ENCODE data around the gene MAPK9. TPM values are rescaled to one million over a fixed set of nuclear protein-coding genes. Genes with fewer than 3 reads are reported as not detected.
A peak's percentile ranks its signal among the peaks of the same experiment; 100 is the strongest.

The MAPK9 gene
- total RNA-seq, 1 experiment from 2014 or later: 65.4 TPM

GRCh38 chr5:180204276-180204819, 87.5 kb downstream of the MAPK9 start:
- CTCF ChIA-PET: no interaction called here
- intact Hi-C loops (cut with micrococcal nuclease; ENCODE audit: unreplicated experiment): loop anchor here (10.0 kb wide), 1 partner anchor 270 kb away; no protein-coding TSS in a partner anchor
- no peak for DNase-seq
- no peak for TF ChIP-seq CTCF (IDR thresholded peaks at IDR 0.05; ENCODE audit: unreplicated experiment)
- peaks cover 20% of the 10 kb centered on the region for H3K27me3 Mint-ChIP-seq (ENCODE audit: unreplicated experiment)
- no peak overlapping the region for H3K4me3 Mint-ChIP-seq (ENCODE audit: low read depth, unreplicated experiment)
- no peaks in the 10 kb centered on the region for H3K9me3 Mint-ChIP-seq (ENCODE audit: low read depth, unreplicated experiment)
- peaks cover 6% of the 10 kb centered on the region for H3K36me3 Mint-ChIP-seq (ENCODE audit: insufficient read depth, unreplicated experiment)
- H3K4me1 Mint-ChIP-seq (ENCODE audit: low read depth, unreplicated experiment): peaks cover 10% of the 10 kb centered on the region
- BruUV-seq (replicated peaks): no TSS peak
- H3K27ac Mint-ChIP-seq (ENCODE audit: unreplicated experiment): no peak overlapping the region

DNA sequence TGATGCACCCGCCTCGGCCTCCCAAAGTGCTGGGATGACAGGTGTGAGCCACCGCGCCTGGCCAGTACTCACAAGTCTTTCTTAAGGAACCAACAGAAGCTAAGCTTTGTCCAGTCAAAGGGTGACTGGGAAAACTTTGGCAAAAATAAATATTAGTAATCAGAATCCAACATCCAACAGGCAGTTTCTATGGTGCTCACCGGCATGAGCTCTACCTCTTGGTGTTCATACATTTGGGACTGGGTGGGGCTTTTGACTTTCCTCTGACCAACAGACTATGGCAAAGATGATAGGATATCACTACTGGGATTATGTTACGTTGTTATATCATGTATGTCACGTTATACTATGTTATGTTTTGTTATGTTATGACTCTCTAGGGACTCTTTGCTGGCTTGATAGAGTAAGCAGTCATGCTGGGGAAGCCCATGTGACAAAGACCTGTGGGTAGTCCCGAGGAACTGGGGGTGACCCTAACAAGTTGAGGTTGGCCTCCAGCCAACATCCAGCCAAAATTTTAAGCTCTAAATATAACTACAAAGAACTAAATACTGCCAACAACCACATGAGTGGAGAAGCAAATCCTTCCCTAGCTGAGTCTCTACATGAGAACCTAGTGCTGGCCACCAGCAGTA, 88.8 kb downstream of the MAPK9 start:
- no TSS peak for BruUV-seq (replicated peaks)
- peaks cover under 1% of the 10 kb centered on the region for H3K36me3 Mint-ChIP-seq (ENCODE audit: insufficient read depth, unreplicated experiment)
- TF ChIP-seq CTCF (IDR thresholded peaks at IDR 0.05; ENCODE audit: unreplicated experiment): no peak
- no peak overlapping the region for H3K27ac Mint-ChIP-seq (ENCODE audit: unreplicated experiment)
- CTCF ChIA-PET: no interaction called here
- H3K27me3 Mint-ChIP-seq (ENCODE audit: unreplicated experiment): peaks cover 10% of the 10 kb centered on the region
- DNase-seq: no peak
- no peak overlapping the region for H3K4me3 Mint-ChIP-seq (ENCODE audit: low read depth, unreplicated experiment)
- H3K4me1 Mint-ChIP-seq (ENCODE audit: low read depth, unreplicated experiment): peaks cover 2% of the 10 kb centered on the region
- no peaks in the 10 kb centered on the region for H3K9me3 Mint-ChIP-seq (ENCODE audit: low read depth, unreplicated experiment)
- intact Hi-C loops (cut with micrococcal nuclease; ENCODE audit: unreplicated experiment): loop anchor here (10.0 kb wide), 1 partner anchor 272 kb away; no protein-coding TSS in a partner anchor

- no peak overlapping the region for H3K27ac Mint-ChIP-seq (ENCODE audit: unreplicated experiment)
- H3K36me3 Mint-ChIP-seq (ENCODE audit: insufficient read depth, unreplicated experiment): no peaks in the 10 kb centered on the region
- TF ChIP-seq CTCF (IDR thresholded peaks at IDR 0.05; ENCODE audit: unreplicated experiment): peak; percentile 24
- H3K4me3 Mint-ChIP-seq (ENCODE audit: low read depth, unreplicated experiment): no peak overlapping the region
- no peaks in the 10 kb centered on the region for H3K27me3 Mint-ChIP-seq (ENCODE audit: unreplicated experiment)
- no TSS peak for BruUV-seq (replicated peaks)
- no peaks in the 10 kb centered on the region for H3K9me3 Mint-ChIP-seq (ENCODE audit: low read depth, unreplicated experiment)
- intact Hi-C loops (cut with micrococcal nuclease; ENCODE audit: unreplicated experiment): loop anchor here (10.0 kb wide), 1 partner anchor 273 kb away; no protein-coding TSS in a partner anchor
- no peak for DNase-seq
- no peaks in the 10 kb centered on the region for H3K4me1 Mint-ChIP-seq (ENCODE audit: low read depth, unreplicated experiment)
- CTCF ChIA-PET: no interaction called here
Observed at GRCh38 chr5:180201051-180201987, 90.6 kb downstream of the MAPK9 start.

DNA sequence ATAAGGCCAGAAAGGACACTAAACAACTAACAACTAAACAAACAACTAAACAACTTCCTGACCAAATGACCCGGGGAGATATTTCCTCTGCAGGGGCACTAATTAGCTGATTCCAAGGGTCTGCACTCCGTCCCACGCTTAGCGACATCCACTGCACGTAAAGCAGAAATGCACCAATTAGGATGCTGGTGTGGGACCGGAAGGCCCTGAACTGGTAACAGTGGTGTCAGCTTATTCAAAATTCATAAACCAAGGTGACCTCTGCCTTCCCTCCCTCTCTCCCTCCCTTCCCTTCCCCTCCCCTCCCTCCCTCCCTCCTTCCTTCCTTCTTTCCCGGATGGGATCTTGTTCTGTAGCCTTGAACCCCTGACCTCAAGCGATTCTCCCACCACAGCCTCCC, 92.5 kb downstream of the MAPK9 start:
- no peaks in the 10 kb centered on the region for H3K27me3 Mint-ChIP-seq (ENCODE audit: unreplicated experiment)
- CTCF ChIA-PET: interaction anchor here (1.1 to 1.2 kb wide), 2 partner anchors 9 to 41 kb away, joined by 3 read pairs; partner anchors contain the start of gene RASGEF1C

More for the DNA sequence above, 92.5 kb downstream of the MAPK9 start:
- TF ChIP-seq CTCF (IDR thresholded peaks at IDR 0.05; ENCODE audit: unreplicated experiment): no peak
- no peaks in the 10 kb centered on the region for H3K9me3 Mint-ChIP-seq (ENCODE audit: low read depth, unreplicated experiment)
- intact Hi-C loops (cut with micrococcal nuclease; ENCODE audit: unreplicated experiment): no loop called here
- no TSS peak for BruUV-seq (replicated peaks)
- no peak overlapping the region for H3K27ac Mint-ChIP-seq (ENCODE audit: unreplicated experiment)
- no peaks in the 10 kb centered on the region for H3K4me1 Mint-ChIP-seq (ENCODE audit: low read depth, unreplicated experiment)
- no peaks in the 10 kb centered on the region for H3K36me3 Mint-ChIP-seq (ENCODE audit: insufficient read depth, unreplicated experiment)
- H3K4me3 Mint-ChIP-seq (ENCODE audit: low read depth, unreplicated experiment): no peak overlapping the region
- DNase-seq: no peak
